Hematopoietic multipotent progenitor cell treated with erythropoietin and hydrocortisone succinate and interleukin-3 and kit ligand, for 4 days (in vitro differentiated cells): ENCODE measurements around the gene BMF.

Experiments
- DNase-seq: peaks from one replicate; pipeline ENCODE4 v3.0.0-alpha.2; 2015

Gene BMF

DNA sequence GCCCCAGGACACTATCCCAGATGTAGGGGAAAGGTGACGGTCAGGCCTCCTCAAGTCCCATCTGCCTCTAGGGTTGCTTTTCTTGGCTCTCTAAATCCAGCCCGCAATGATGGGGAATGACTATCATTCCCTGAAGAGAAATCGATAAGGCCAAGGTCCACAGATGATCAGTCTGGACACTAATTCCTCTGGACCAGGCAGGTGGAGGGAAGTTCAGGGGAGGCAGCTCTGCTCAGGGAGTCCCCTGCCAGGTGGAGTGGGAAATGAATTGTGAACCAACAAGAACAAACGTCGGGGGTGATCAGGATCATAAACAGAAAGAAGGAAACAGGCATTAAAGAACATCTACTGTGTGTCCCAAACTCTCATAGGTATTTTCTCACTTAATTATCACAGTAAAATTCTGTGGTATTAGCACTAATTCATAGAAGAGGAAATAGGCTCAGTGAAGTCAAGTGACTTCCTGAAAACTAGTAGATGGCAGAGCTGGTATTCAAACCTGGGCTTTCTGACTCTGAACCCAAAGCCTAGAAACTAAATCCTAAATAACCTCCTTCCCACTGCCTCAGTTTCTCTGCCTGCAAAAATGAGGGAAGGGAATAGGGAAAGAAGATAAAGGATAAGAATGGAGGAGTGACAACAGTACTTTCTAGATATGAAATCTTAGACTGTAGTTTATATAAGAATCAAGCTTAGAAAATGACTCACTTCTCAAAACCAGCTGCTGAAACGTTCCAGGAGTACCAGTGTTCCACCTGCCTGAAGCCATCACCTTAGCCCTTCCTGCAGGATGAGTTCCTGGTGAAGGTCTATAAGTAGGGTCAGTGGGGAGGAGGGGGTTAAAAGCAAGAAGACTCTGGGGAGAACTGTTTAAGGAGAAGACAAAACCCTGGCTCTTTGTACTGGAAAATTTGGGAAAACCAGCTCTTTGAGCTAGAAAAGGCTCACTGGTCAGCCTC, 7.5 kb downstream of the BMF start:
- peak; percentile 48 for DNase-seq

DNA sequence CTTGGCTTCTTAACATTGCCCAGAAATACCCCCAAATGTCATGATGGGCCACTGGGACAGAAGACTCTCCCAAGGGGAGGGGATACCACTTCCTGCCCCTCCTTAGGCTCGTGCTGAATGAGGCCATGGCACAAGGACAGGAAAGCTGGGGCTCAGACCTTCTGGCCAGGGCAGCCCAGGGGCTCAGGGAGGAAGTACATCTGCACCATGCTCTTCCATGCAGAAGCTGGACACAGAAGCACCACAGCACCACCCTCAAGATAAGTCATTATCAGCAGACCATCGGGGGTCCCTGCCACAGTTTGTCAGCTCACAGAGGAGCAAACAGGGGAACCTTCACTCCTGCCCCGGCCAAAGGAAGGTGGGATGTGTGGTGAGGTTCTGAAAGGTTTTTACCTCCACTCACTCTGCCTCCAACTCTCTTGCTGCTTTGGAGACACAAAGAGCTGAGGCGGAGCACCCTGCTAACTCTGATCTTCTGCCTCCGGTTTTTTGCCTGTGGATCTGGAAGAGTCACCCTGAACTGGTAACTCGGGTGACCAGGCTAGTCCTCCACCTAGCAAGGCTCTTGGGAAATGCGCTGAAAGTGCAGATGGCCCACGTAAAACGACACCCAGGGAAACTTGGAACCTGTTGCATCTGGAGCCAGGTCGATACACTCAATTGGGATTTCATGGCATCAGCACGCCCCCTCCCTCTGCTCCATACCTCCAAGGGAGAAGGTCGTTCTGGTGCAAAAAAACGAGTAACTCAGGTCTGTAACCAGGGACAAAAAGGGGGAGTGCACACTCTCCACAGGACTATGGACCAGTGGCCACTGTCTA, 8.3 kb downstream of the BMF start:
- DNase-seq, result peak; percentile 50

DNA sequence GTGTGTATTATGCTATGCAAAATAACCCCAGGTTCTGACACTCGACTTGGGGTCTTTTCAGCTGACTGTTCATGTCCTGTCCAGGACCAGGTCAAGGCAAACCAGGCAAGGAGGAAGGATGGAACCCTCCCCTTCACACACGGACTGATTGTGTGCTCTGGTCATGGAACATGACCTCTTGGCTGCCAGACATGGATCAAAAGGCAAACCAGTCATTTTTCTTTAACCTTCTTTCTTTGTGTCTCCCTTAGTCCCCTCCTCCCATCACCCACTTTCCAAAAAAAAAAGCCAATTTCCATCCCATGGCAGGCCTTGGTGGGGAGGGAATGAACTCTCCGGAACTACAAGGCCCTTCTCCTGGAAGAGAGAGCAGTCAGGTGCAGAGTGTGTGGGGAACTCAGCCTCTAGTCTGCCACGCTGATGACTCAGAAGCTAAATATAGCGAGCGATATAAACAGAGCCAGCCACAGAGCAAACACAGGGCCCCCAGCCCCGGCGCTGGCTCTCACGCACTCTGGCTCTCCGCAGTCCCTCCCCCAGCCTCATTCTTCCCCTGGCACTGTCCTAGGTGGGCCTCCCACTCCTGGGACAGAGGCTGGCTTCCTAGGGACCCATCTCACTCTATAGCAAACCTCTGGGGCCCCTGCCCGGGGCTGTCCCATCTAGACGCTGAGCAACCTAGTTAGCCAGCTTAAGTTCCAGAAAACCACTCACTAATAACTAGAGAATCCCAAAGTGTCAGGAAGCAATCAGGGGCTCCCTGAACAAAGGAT, 10.0 kb downstream of the BMF start:
- peak; percentile 93 for DNase-seq

DNA sequence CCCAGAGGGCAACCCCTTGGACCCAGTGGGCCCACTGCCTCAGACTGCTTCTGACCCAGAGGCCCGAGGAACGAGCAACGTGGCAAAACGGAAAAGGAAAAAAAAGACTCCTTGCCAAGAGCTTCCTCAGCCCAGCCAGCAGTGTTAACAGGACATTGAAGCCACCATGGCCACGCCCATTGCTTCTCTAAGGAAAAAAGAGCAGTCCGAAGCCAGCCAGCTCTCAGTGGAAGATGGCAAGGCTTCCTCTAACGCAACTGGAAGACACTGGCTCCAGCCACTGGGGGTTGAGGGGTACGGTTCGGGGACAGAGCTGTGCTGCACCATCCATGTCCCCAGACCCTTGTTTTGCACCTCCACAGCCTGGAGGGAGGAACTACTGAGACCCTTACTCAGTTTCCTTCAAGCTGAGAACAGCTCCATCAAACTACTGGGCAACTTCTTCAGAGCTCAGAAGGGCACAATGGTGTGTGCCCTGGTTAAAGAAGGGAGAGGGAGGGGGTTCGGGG, 10.7 kb downstream of the BMF start:
- peak; percentile 83 for DNase-seq

DNA sequence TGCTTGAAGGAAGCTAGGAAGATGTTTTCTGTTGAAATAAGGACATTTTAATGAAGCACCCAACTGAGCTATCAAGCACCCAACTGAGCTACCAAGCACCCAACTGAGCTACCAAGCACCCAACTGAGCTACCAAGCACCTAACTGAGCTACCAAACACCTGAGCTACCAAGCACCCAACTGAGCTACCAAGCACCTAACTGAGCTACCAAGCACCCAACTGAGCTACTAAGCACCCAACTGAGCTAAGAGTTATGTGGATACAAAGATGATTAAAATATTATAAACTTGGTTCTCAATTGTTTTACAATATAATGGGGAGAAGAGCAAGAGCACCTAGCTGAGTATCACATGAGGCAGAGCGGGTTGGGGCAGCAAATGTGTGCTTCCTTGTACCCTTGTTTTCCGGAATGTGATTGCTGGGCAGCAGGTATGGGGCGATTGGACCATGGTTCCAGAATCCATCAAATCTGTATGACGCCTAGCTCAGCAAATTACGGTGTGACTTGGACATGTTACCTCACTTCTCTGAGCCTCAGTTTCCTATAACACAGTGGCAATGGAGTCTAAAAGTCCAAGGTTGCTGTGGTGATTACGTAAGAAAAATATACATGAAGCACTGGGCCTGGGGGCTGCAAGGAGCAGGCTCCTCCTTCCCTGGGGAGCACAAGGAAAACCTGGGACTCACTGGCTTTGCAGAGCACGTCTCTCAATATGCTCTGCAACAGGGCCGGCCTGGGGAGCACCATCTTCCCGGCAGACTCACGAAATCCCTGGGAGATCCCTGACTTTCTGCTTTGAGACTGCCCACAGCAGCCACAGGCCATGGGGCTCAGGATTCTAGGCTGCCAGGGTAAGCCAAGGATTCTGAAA, 11.3 kb downstream of the BMF start:
- DNase-seq, result no peak

DNA sequence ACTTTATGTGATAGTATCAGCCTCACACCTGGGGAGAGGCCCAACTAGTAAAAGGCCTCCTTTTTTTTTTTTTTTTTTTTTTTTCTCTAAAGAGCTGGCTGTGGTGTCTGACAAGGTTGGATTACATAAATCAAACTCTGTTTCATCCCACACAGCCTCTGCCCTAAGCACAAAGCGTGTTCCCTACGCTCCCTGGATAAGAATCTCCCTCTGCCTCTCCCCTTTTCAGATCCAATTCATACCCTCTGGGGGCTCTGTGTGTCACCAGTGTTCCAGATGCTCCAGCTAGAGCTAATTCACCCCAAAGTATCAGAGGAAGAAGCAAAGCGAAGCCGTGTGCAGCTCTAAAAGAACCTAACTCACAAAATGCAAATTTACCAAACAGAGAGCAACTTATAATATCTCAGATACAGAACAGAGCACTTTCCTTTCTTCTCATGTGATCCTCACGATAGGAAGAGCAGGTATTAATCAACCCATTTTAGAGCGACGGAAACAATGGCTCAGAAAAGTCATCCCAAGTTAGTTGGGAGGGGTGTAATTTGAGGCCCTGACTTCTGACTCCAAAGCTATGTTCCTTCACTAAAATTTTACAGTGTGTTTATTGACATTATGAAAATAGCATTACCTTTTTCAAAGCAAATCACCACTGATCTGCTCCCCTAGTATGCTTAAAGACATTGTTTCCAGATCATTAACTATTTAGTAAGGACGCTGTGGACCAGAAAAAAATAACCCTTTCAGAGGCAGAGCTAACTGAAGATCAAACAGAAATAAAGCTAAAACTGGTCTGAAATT, 12.4 kb downstream of the BMF start:
- DNase-seq, result no peak

DNA sequence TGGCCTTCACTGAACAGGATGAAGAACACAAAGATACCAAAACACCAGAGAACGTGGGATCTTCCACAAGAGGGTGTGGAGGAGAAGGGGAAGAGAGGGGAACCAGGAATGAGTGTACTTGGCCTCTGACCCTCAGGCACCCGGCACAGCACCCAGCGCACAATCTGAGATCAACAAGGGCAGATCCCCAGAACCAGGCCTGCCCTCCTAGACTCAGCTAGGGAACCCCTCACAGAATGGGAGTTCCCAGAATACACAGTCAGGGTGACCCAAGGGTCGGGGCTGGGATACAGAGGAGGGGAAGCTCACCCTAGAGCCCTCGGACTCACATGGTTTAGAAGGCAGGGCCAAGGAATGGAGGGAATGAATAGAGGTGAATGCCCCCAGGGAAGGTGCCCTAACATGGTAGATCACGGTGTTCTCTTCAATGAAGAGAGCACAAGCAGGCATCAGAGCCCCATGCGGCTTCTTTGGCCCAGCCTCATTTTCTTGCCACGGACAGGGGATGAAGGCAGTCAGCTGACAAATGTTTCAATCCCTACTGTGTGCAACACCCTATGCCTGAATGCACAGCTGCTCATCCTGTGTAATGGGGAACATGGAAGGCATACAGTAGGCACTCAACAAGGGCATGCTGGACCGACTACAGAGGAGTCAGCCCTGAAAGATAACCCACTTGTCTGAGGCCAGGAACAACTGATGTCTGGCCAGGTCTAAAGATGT, 13.1 kb downstream of the BMF start:
- no peak for DNase-seq

DNA sequence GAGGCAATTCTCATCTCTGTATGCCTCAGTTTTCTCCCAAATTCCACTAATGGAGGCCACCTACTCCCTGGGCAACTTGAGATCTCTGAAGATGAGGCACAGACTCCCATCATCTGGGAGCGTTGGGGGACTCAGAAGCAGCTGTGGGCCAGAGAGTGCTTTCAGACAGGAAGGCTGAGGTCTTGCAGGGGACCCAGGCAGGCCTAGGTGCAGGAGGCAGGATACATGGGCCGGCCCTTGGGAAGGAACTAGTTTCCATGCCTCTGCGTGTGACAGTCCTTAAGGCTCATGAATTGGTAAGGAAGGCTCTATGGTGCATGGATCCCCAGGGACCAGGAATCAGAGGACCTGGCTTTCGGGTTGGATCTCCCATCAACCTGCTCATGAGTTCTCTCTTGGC, 14.5 kb downstream of the BMF start:
- no peak for DNase-seq

DNA sequence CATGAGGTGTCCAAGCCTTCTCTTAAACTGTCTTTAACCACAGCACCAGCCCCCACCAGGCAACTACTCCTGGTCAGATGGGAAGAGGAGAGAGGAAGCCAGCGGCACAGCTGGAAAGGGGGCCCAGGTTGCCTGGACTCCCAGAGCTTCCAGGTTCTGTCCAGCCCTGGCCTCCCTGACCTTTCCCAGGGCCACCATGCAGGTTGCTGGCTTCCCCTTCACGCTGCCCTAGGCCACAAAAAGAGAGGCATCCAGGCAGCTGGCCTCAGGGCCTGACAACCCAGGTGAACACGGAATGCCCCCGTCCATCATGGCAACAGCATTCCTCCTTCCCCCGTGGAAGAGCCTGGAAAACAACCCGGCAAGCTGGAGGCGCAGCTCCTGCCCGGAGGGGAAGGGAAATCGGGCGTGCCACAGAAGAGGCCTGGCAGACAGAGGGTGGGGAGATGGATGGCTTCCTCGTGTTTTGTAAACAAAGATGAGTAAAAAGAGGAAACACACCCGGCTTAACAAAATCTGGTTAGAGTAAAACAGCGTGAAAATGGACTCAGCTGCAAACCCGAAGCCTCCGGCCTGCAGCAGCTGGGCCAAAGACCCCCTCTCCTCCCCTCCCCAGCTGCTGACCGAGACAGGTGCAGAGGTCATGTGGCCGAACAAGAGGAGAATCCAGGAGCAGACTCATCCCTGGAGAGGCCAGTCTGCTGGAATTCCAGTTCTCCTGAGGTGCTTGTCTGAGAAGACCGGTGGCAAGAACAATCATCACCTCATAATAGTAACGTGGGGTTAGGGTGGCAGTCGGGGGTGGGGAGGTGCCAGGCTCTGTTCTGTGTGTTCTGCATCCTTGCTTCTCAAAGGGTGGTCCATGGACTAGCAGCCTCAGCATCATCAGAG, 15.5 kb downstream of the BMF start:
- no peak for DNase-seq

DNA sequence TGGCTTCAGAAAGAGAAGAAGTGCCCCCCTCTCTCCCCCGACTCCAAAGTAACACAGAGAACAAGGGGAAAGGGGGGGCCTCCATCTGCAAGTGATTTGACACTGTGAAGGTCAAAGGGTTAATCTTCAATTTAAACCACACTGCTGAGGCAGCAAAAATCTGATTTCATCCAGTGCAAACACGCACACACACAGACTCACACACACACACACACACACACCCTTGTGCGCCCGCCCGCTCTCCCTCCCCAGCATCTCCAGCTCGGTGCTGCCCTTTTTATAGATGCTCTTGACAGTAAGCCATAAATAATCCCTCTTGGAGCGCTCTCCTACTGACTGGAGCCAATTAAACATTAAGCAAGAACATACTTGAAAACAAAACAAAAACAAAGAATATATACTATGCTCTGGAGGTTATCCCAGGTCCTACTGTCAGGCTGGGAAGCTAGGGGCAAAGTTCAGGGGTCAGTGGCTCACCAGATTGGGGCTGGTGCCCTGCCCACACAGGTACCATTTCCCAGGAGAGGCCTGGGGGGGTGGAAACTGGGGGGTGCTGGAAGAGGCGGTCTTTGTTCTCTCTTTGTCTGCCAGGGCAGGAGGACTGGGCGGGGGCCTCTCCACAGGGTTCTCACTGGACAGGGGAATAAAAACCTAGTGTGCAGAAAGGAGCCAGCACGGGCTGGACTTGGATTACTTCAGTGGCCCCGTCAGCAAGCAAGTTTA, 16.3 kb downstream of the BMF start:
- no peak for DNase-seq

DNA sequence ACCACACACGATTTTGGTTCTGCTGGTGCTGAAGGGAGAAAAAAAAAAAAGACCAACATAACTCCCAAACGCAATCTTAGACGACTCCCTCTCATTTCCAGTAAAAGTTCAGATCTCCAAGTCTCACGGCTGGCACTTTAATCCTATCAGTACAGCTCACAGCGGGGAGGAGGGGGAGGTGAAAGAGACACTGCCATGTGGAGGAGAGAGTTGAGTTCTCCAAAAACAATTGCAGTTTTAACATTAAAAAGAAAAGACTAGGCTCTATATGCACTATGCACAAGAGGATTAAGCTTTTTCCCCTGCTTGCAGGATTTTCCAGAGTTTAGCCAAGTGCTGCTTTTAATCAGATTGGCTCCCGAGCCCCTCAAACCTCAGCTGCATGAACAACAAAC, 16.8 kb downstream of the BMF start:
- no peak for DNase-seq

DNA sequence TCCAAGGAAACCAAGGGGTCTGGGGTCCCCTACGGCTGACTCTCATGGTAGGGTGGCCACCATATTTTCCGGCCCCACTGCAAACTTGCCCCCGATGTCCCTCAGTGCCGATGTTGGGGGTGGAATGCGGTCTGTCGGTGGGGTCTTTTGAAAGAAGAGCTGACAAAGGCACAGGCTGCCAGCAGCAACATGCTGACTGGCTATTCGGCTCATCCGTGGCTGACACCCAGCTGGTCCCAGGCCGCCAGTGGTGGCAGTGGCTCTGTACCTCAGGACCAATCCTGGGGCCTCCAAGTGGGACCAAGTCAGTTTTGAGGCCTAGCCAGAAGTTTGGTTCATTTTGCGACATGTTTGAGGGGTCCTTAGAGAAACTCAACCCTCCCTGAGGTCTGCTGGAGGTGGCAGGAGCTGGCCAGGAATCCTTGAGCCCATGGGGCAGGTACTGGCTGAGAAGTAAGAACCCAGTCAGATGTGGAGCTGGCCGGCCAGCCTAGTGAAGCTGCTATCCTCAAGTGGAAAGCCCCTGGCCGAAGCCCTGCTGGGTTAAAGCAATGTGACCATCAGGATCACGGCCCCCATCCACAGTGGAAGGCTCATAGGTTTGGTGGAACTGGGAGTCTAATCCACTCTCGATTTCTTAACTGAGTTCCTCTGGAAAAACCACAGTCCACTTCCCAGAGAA, 17.8 kb downstream of the BMF start:
- DNase-seq, result no peak

DNA sequence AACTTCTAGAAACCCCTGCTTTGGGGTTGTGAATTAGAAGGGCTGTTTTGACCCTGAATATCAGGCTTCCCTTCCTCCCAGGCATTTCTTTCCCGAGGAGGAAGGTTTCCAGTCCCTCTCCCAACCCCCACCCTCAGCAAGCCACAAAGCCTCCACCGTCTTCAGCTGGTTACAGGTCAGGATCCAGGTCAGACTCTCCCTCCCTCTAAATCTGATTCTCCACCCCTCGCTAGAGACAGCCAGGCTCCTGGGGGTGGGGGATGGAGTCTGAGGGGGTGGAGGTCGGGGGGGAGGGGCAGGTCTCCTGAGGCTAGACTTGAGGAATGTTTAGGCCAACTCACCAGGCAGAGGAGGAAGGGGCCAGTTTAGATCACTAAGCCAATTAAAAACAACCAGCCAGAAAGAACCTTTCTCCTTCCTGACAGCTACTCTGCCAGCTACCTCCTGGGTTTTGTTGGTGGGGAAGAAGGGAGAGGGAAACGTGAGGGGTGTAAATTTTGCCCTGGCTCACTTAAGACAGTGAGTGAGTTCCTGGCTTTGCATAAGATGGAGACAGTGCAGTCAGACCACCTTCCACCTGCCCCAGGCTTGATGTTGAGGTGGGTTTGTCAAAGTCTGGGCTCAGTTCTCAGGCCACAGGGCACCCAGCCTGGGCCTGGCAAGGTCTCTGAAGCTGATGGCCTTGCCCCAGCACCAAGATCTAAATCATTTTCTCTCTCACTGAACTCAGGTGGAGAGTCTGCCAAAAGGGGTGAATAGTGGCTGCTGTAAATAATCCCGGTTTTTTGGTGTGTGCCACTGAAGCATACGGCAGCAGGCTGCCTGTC, 19.5 kb downstream of the BMF start:
- no peak for DNase-seq

DNA sequence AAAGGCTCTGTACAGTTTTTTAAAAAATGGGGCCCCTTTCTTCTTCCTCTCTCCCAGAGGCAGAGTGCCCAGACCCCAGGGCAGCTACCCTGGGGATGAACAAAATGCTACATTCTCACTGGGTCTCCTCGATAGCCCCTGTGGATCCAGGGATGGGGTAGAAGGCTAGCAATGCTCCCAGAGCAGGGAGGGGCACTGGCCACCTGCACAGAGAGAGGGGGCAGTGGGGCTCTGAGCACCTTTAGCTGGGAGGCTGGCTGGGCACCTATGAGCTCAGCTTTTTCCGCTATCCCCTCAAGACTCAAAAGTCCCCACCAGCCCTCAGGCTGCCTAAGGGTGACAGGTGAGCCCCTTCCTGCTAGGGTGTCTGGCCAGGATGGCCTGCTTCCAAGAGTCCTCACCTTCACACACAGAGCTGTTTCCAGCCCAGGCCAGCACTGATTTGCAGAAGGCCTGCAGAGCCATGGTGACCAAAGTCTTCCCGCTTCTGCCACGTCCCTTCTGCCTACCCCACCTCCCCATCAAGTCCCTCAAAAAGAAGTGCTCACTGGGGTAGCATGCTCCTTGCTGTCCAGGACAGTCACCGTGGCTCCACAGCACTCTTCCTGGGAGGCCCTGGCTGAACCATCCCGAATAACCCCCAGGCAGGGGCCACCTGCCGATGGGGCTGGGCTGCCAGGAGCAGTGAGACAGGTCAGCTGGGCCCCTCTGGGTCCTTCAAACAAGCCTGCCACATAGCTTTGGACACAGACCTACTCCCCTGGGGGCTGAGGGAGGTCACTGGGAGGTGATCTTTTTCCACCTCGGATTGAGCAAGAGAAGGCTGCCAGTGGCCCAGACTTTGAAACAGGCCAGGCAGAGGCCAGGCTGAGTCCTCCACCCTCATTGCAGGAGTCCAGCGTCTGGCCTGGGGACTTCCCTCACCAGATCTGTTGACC, 20.4 kb downstream of the BMF start:
- no peak for DNase-seq

DNA sequence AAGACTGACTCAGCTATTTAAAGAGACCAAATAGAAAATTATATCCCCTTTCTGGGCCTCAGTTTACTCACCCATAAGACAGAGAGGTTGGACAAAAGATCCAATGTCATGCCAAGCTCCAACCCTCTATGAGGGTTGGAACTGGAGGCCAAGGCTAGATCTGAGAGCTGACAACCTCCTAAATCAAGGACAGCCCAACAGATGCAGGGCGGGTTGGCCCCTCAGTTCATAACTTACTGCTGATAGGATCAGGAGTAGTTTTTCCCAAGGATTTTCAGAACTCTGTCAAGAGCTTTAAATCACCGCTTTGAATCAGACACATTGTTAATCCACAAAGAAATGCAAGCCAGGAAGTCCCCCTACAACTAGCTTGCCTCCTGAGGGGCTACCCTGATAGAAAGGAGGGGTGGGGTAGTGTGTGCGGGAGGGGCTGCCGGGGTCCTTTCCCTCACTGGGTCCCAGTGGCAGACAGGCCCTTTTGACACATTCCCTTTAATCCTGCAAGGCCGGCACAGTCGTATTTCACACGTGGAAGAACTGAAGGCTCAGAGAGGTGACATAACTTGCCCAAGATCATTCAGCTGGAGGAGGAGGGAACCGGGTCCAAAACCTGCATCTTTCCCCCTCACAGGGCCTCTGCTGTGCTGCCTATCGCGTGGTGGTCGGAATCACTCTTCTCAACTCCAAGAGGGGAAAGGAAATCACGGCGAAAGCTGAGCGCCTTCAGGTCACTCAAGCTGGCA, 21.4 kb downstream of the BMF start:
- DNase-seq, result no peak
